Gastrocnemius medialis (tissue), 4 donors: ENCODE results near the gene MYO18B. TPM values are rescaled to one million over a fixed set of nuclear protein-coding genes. Genes with fewer than 3 reads are reported as not detected.

Experiments
- ATAC-seq, 2 donors: fragments of 150-250 bp; one replicate each; pipeline ENCODE4 v1.9.1; 2016
- DNase-seq, 2 donors: peaks; one replicate each; pipeline ENCODE4 v3.0.0-alpha.2; 2019
- H3K27ac ChIP-seq, 4 donors: fragments of 200-600 bp; sonication (generic); 1 replicate in 1 of 4; 2 replicates in 3 of 4; pipeline ENCODE4 v1.5.1; 2016 to 2018; ENCODE audit warnings: mild to moderate bottlenecking in 2 of 4, moderate library complexity in 1 of 4
- H3K27me3 ChIP-seq, 3 donors: fragments of 200-600 bp; sonication (generic) in 2 of 3; 1 replicate in 1 of 3; 2 replicates in 2 of 3; pipeline versions ENCODE4 v1.5.1 to v1.6.0; 2016 to 2019; ENCODE audit warnings: mild to moderate bottlenecking in 1 of 3, moderate library complexity in 1 of 3
- H3K36me3 ChIP-seq, 2 donors: fragments of 200-600 bp; sonication (generic) in 1 of 2; one replicate each; pipeline ENCODE4 v1.5.1; 2017 to 2018
- H3K4me1 ChIP-seq, 2 donors: fragments of 200-600 bp; sonication (generic) in 1 of 2; one replicate each; pipeline ENCODE4 v1.5.1; 2016 to 2017; ENCODE audit warnings: mild to moderate bottlenecking in 2 of 2
- H3K4me3 ChIP-seq, 4 donors: fragments of 200-600 bp; sonication (generic) in 3 of 4; 1 replicate in 1 of 4; 2 replicates in 3 of 4; pipeline ENCODE4 v1.5.1; 2016 to 2019; ENCODE audit warnings: mild to moderate bottlenecking in 2 of 4
- H3K9me3 ChIP-seq, 3 donors: fragments of 200-600 bp; sonication (generic) in 2 of 3; 1 replicate in 1 of 3; 2 replicates in 2 of 3; pipeline ENCODE4 v1.5.1; 2016 to 2019
- CTCF ChIP-seq, 5 experiments: fragments of 450-650 bp in 3 of 5; fragments of 200-600 bp in 2 of 5; sonication (generic) in 2 of 5; IDR thresholded peaks in 4 of 5; conservative IDR thresholded peaks in 1 of 5; 1 replicate in 4 of 5; 2 replicates in 1 of 5; pipeline ENCODE4 v1.5.1; 2016 to 2019; ENCODE audit warnings: antibody characterized with exemption in 5 of 5, mild to moderate bottlenecking in 3 of 5, moderate library complexity in 3 of 5
- POLR2A ChIP-seq, 2 donors: fragments of 450-650 bp; IDR thresholded peaks; one replicate each; pipeline ENCODE4 v1.6.1; 2017; ENCODE audit warnings: antibody characterized with exemption in 2 of 2, mild to moderate bottlenecking in 2 of 2, moderate library complexity in 2 of 2
- in situ Hi-C, 4 donors: fragments of 200-750 bp; cut with MboI; loops; one replicate each; pipeline versions ENCODE4 v1.15.0 to v1.8.0; 2017; ENCODE audit warnings: low sequenced_read_pairs in 4 of 4
- intact Hi-C: fragments of 100-400 bp; cut with DNase I; formaldehyde crosslinking; loops from one replicate; pipeline ENCODE4 v1.15.1; 2023; ENCODE audit warnings: low total_unique reads
- total RNA-seq, 4 donors: library from RNA; depleted of rRNA; stranded (reverse); fragments of >200 nt; gene quantifications; one replicate each; pipeline versions ENCODE4 v1.1.0 to v1.2.3, GENCODE V29; 2016

The MYO18B gene
- total RNA-seq, 4 donors from 2014 or later: 273 to 408 (median 362) TPM

GRCh38 chr22:25804676-25805075, 62.7 kb downstream of the MYO18B start:
- ATAC-seq (no peak), DNase-seq (no peak)
- no peaks in the 10 kb centered on the region for H3K9me3 ChIP-seq
- no peaks in the 10 kb centered on the region for H3K27me3 ChIP-seq
- TF ChIP-seq CTCF (IDR thresholded peaks at IDR 0.05 in 4 of 5, conservative IDR thresholded peaks at IDR 0.05 in 1 of 5) (no peak), POLR2A (IDR thresholded peaks at IDR 0.05) (no peak)
- no peak overlapping the region for H3K27ac ChIP-seq
- no peaks in the 10 kb centered on the region for H3K4me1 ChIP-seq
- intact Hi-C loops (no loop called here), in situ Hi-C loops (no loop called here)
- H3K4me3 ChIP-seq: no peak overlapping the region
- peaks cover 0 to 41% of the 10 kb centered on the region in 2 donors for H3K36me3 ChIP-seq

GRCh38 chr22:25806579-25806978, 64.6 kb downstream of the MYO18B start:
- intact Hi-C loops (no loop called here), in situ Hi-C loops (no loop called here)
- no peak for DNase-seq
- Histone ChIP-seq H3K4me3 (no peak overlapping the region), H3K27ac (no peak overlapping the region), H3K9me3 (no peaks in the 10 kb centered on the region), H3K36me3 (peaks cover 0 to 38% of the 10 kb centered on the region in 2 donors), H3K4me1 (no peaks in the 10 kb centered on the region), H3K27me3 (no peaks in the 10 kb centered on the region)
- ATAC-seq: no peak
- TF ChIP-seq CTCF (IDR thresholded peaks at IDR 0.05 in 4 of 5, conservative IDR thresholded peaks at IDR 0.05 in 1 of 5): no peak
- TF ChIP-seq POLR2A (IDR thresholded peaks at IDR 0.05): no peak

- ATAC-seq (no peak), DNase-seq (no peak)
- Histone ChIP-seq H3K27ac (no peak overlapping the region), H3K4me3 (no peak overlapping the region), H3K27me3 (no peaks in the 10 kb centered on the region), H3K9me3 (no peaks in the 10 kb centered on the region), H3K36me3 (peaks cover 0 to 31% of the 10 kb centered on the region in 2 donors), H3K4me1 (peaks cover 3% of the 10 kb centered on the region in 2 donors)
- intact Hi-C loops: no loop called here
- TF ChIP-seq CTCF (IDR thresholded peaks at IDR 0.05 in 4 of 5, conservative IDR thresholded peaks at IDR 0.05 in 1 of 5) (no peak), POLR2A (IDR thresholded peaks at IDR 0.05) (no peak)
- in situ Hi-C loops: no loop called here
These were observed 72.7 kb downstream of the MYO18B start for GRCh38 chr22:25814685-25815084.

DNA sequence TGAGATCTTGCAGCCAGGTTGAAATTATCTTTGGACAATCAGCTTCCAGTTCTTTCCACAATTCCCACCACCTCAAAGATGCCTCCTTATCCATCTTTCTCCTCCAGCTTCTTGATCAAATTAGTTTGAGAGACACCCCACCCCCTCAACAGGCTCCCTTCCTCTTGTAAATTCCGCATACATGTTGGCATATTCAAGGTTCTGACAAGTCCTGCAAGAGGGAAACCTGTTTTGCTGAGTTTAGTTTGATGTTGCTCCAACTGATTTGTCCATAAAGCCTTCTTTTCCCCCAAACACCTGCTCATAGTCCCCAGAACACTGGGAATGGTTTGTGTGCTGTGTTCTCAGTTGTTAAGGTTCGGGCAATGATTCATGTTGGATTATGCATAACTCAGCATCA, 73.6 kb downstream of the MYO18B start:
- in situ Hi-C loops (no loop called here), intact Hi-C loops (no loop called here)

More for the DNA sequence above, 73.6 kb downstream of the MYO18B start:
- ATAC-seq (no peak), DNase-seq (no peak)
- Histone ChIP-seq H3K4me3 (no peak overlapping the region), H3K36me3 (peaks cover 0 to 37% of the 10 kb centered on the region in 2 donors), H3K27me3 (no peaks in the 10 kb centered on the region), H3K27ac (no peak overlapping the region), H3K4me1 (peaks cover 3% of the 10 kb centered on the region in 2 donors), H3K9me3 (no peaks in the 10 kb centered on the region)
- TF ChIP-seq CTCF (IDR thresholded peaks at IDR 0.05 in 4 of 5, conservative IDR thresholded peaks at IDR 0.05 in 1 of 5) (no peak), POLR2A (IDR thresholded peaks at IDR 0.05) (no peak)
